Measurements from ENCODE around the gene SLC38A8.

DNA sequence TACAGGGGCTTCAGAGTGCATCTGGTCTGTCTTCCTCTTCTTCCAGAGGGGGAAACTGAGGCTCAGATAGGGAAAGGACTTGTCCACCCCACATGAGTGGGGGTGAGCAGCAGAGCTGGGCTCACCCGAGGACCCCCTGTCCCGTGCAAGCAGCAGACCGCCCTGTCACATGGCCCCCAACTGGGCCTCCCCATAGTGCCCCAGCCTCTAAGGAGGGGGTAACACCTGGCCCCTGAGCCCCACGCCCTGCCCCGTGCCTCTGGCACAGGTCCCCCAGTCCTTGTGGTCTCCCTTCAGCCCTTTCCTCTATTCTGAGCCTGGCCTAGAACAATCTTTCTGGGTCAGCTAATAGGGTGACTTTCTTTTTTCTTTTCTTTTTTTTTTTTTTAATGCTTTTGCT lies 81.0 kb downstream of the SLC38A8 start:
- TF ChIP-seq CTCF (IDR thresholded peaks at IDR 0.05), result no peak
- TF ChIP-seq POLR2A (IDR thresholded peaks at IDR 0.05), result no peak
- no peak for TF ChIP-seq POLR2AphosphoS5 (IDR thresholded peaks at IDR 0.05; ENCODE audit: insufficient read depth in 1 of 2, low read depth in 1 of 2)

Measured in vagina (tissue), 2 donors.